LHCN-M2 (cell line): ENCODE data around the gene RORB. TPM values are rescaled to one million over a fixed set of nuclear protein-coding genes. Genes with fewer than 3 reads are reported as not detected.
A peak's percentile ranks its signal among the peaks of the same experiment; 100 is the strongest.

ENCODE experiments used
- DNase-seq: peaks from one replicate; pipeline ENCODE4 v3.0.0-alpha.2; 2012; ENCODE audit warnings: low read depth
- polyA plus RNA-seq: library from polyadenylated mRNA; unstranded; fragments of >200 nt; gene quantifications from one replicate; pipeline ENCODE4 v1.2.1, GENCODE V29; 2012; ENCODE audit warnings: missing spikeins
- total RNA-seq: library from RNA; depleted of rRNA; stranded (reverse); fragments of >200 nt; gene quantifications from 2 replicates; pipeline ENCODE4 v1.2.3, GENCODE V29; 2014; rRNA removed

Gene RORB
- under 0.01 TPM in 1 of 2 replicates, not detected in the other for total RNA-seq
- polyA plus RNA-seq = 0.01 TPM

GRCh38 chr9:74496819-74497747 is at the start of gene RORB:
TSS of gene RORB (plus strand) at chr9:74497335. CDS start at chr9:74497977, 642 bp downstream.
- peak; percentile 3 for DNase-seq

- DNase-seq = no peak
These were observed 49.5 kb upstream of the RORB start for GRCh38 chr9:74447451-74448193.

DNA sequence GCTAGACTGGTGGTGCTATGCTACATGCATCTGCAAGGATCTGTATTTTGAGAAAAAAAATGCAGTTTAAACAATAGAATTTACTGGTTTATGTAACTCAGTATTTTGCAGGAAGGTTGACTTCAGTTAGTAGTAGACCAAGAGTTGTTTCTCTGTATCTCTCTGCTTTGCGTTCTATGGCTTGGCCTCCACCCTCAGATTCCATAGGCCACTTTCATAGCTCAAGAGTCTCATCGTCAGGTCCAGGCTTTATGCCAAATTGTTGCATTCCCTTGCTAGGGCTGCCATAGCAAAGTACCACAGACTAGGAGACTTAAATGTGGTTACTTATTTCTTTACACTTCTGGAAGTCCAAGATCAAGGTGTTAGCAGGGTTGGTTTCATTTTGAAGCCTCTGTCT is 48.1 kb upstream of the RORB start:
- no peak for DNase-seq

- no peak for DNase-seq
These were observed 38.3 kb upstream of the RORB start for GRCh38 chr9:74458832-74459231.

DNA sequence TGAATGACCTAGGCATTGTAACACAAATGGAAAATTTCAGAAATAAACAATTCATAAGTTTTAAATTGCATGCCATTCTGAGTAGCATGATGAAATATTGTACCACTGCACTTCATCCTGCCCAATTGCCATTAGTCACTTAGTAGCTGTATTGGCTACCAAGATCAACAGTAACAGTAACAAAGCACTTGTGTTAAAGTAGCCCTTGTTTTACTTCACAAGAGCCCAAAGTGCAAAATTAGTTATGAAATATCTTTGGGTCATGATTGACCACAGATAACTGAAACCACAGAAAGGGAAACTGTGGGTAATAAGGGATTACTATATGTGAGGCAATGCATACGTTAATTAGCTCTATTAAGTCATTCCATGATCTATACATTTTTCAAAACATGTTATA is 33.3 kb upstream of the RORB start:
- no peak for DNase-seq

- no peak for DNase-seq
These were observed 18.5 kb upstream of the RORB start for GRCh38 chr9:74478606-74479005.

DNA sequence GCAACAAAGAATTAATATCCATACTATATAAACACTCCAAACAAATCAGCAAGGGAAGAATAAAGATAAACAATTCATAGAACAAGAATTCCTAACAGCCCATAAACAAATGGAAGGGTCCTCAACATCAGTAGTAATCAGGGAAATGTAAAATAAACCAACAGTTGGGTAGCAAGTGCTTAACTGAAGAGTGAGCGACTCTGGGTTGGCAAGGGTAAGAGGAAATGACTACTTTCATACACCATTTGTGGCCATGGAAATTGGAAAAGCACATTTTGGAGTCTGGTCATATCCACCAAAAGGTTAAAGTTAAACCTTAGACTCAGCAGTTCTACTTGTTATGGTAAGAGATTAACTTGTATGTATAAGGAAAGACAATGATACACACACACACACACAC is 17.4 kb upstream of the RORB start:
- no peak for DNase-seq

- no peak for DNase-seq
These were observed 9.7 kb upstream of the RORB start for GRCh38 chr9:74487395-74487794.

DNA sequence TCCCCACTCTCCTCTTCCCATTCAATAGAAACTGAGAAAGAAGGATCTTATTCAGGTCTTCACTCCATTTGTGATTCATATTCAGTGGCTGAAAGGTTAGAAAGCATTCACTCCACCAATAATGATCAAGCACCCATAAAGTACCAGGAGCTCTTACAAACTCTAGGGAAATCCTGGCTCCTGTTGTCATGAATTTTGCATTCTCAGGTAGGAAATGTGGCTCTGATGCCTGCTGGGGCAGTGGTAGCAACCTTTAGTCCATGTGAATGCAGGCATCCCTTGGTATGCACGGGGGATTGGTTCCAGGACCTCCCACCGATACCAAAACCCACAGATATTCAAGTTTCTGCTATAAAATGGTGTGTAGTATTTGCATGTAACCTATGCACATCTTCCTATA is 3.6 kb upstream of the RORB start:
- no peak for DNase-seq

- DNase-seq = no peak
These were observed 2.6 kb upstream of the RORB start for GRCh38 chr9:74494490-74494889.

- DNase-seq = no peak
These were observed 729 bp upstream of the RORB start for GRCh38 chr9:74496406-74496805.

DNA sequence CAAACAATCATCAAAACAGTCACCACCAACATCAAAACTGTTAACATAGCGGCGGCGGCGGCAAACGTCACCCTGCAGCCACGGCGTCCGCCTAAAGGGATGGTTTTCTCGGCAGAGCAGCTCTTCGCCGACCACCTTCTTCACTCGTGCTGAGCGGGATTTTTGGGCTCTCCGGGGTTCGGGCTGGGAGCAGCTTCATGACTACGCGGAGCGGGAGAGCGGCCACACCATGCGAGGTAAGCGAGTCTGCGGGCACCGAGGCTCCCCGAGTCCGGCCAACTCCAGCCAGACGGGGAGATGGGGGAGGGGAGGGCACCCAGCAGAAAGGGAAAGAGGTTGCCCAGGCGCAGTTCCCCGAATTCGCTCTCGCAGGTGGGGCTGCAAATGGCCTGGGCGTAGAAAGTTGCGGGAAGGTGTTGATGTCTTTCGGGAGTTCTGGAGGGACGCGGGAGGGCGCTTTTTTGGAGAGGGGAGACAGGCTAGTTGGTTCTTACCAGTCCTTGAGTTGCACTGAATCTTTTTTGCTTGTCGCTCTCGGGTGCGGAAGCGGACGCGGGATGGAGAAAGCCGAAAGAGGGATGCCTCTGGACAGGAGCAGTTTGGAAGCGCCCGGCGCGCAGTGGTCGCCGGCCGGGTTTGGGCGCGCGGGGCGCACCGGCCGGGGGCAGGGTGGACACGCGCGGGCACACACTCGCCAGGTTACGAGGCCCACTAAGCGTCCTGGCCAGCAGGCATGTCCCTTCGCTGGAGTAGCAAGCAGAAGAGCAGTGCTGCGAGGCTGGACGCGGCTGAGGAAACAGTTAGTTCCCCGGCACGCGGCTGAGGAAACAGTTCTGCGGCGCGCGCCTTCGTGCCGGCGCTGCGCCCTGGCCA is 849 bp downstream of the RORB start:
- DNase-seq = peak; percentile 1

GRCh38 chr9:74498621-74499095 is 1.5 kb downstream of the RORB start:
- DNase-seq = no peak

- no peak for DNase-seq
These were observed 2.0 kb downstream of the RORB start for GRCh38 chr9:74499111-74499601.

GRCh38 chr9:74499770-74500583 is 2.8 kb downstream of the RORB start:
- DNase-seq = no peak

- DNase-seq = no peak
These were observed 3.4 kb downstream of the RORB start for GRCh38 chr9:74500584-74500924.

GRCh38 chr9:74501570-74501969 is 4.4 kb downstream of the RORB start:
- DNase-seq = no peak

- DNase-seq = no peak
These were observed 6.1 kb downstream of the RORB start for GRCh38 chr9:74503219-74503618.

DNA sequence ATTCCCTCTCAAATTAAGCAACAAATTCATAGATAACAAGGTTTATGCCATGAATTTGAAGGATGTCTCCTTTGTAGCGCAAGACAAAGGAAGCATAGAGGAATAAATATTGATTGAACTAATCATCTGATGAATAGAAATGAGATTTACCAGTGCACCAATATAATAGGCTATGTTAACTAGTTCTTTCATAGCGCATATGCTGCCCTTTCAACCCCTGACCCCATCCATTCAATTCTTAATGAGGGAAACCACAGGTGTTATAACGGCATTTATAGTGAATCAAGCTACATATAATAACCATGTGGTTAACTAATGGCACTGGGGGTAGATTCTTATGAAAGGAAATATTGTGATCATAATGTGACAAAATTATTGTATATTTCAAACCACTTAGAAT is 6.5 kb downstream of the RORB start:
- DNase-seq = no peak

DNA sequence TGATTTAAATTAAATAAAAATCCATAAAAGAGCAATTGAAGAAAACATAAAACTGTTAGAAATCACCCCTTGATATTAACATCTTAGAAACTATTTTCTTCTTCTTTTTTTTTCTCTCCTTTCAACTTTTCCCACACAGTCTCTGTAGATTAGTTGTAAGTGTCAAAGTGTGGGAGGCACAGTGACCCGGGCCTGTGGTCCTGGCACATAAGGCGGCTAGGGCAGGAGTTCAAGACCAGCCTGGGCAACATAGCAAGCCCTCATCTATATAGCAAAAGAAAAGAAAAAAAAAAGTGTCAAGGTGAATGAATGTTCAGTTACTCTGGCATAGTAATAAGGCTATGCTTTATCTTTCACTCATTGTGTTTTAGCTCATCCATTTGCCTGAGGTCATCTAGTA is 14.2 kb downstream of the RORB start:
- DNase-seq = no peak

- no peak for DNase-seq
These were observed 15.3 kb downstream of the RORB start for GRCh38 chr9:74512416-74512815.
